Trophoblast cell (in vitro differentiated cells and primary cell): Measurements from ENCODE around the gene SCAMP5.

Experiments
- DNase-seq, 2 donors: peaks; one replicate each; pipeline ENCODE4 v3.0.0-alpha.2; 2016
- H2AFZ ChIP-seq: 2 replicates; pipeline ENCODE4 v1.6.1; 2013; ENCODE audit warnings: low read length, moderate library complexity, mild to moderate bottlenecking; ENCODE audit not compliant: insufficient read depth, poor library complexity
- H2AK5ac ChIP-seq: 2 replicates; pipeline ENCODE4 v1.6.1; 2013; ENCODE audit warnings: mild to moderate bottlenecking, low read length
- H2BK120ac ChIP-seq: 2 replicates; pipeline ENCODE4 v1.6.1; 2013; ENCODE audit warnings: low read length, mild to moderate bottlenecking, moderate library complexity; ENCODE audit not compliant: insufficient read depth, poor library complexity
- H2BK12ac ChIP-seq: 2 replicates; pipeline ENCODE4 v1.6.1; 2013; ENCODE audit warnings: mild to moderate bottlenecking, low read length, moderate library complexity
- H2BK5ac ChIP-seq: 2 replicates; pipeline ENCODE4 v1.6.1; 2013; ENCODE audit warnings: low read length, low read depth, moderate library complexity, mild to moderate bottlenecking; ENCODE audit not compliant: poor library complexity
- H3K14ac ChIP-seq: 2 replicates; pipeline ENCODE4 v1.6.1; 2013; ENCODE audit warnings: mild to moderate bottlenecking, low read length
- H3K18ac ChIP-seq: 2 replicates; pipeline ENCODE4 v1.6.1; 2013; ENCODE audit warnings: mild to moderate bottlenecking, low read length
- H3K23ac ChIP-seq: 2 replicates; pipeline ENCODE4 v1.6.1; 2013; ENCODE audit warnings: low read length
- H3K27ac ChIP-seq: 2 replicates; pipeline ENCODE4 v1.5.1; 2013; ENCODE audit warnings: low read depth, mild to moderate bottlenecking, inconsistent platforms, low read length, moderate library complexity
- H3K27me3 ChIP-seq: 2 replicates; pipeline ENCODE4 v1.6.1; 2013; ENCODE audit warnings: inconsistent platforms, mild to moderate bottlenecking, low read length, moderate library complexity; ENCODE audit not compliant: insufficient read depth
- H3K36me3 ChIP-seq, 2 experiments: 1 replicate in 1 of 2; 2 replicates in 1 of 2; pipeline ENCODE4 v1.6.1; 2013; ENCODE audit warnings: low read length in 2 of 2, mild to moderate bottlenecking in 2 of 2, moderate library complexity in 1 of 2; ENCODE audit not compliant: insufficient read depth in 2 of 2, control insufficient read depth in 1 of 2
- H3K4ac ChIP-seq: 2 replicates; pipeline ENCODE4 v1.6.1; 2013; ENCODE audit warnings: low read depth, mild to moderate bottlenecking, low read length, moderate library complexity
- H3K4me1 ChIP-seq, 2 experiments: 1 replicate in 1 of 2; 2 replicates in 1 of 2; pipeline ENCODE4 v1.6.1; 2013; ENCODE audit warnings: low read length in 2 of 2, mild to moderate bottlenecking in 2 of 2, moderate library complexity in 1 of 2; ENCODE audit not compliant: insufficient read depth in 2 of 2, control insufficient read depth in 1 of 2
- H3K4me2 ChIP-seq: 2 replicates; pipeline ENCODE4 v1.6.1; 2013; ENCODE audit warnings: inconsistent platforms, mild to moderate bottlenecking, low read length, moderate library complexity
- H3K4me3 ChIP-seq: 2 replicates; pipeline ENCODE4 v1.5.1; 2013; ENCODE audit warnings: mild to moderate bottlenecking, low read depth, low read length, inconsistent platforms
- H3K79me1 ChIP-seq: one replicate; pipeline ENCODE4 v1.6.1; 2013; ENCODE audit warnings: low read length
- H3K79me2 ChIP-seq: 2 replicates; pipeline ENCODE4 v1.6.1; 2013; ENCODE audit warnings: low read length, mild to moderate bottlenecking; ENCODE audit not compliant: control insufficient read depth, insufficient read depth, poor library complexity
- H3K9ac ChIP-seq: 2 replicates; pipeline ENCODE4 v1.6.1; 2013; ENCODE audit warnings: mild to moderate bottlenecking, low read length
- H3K9me3 ChIP-seq: 2 replicates; pipeline ENCODE4 v1.6.1; 2013; ENCODE audit warnings: low read depth, mild to moderate bottlenecking, control low read depth, inconsistent platforms, low read length; ENCODE audit not compliant: insufficient read depth
- H4K12ac ChIP-seq: 2 replicates; pipeline ENCODE4 v1.6.1; 2013; ENCODE audit warnings: low read depth, mild to moderate bottlenecking, low read length, moderate library complexity
- H4K8ac ChIP-seq: 2 replicates; pipeline ENCODE4 v1.6.1; 2013; ENCODE audit warnings: low read depth, mild to moderate bottlenecking, low read length, moderate library complexity
- H4K91ac ChIP-seq: one replicate; pipeline ENCODE4 v1.6.1; 2013; ENCODE audit warnings: low read depth, mild to moderate bottlenecking, low read length, moderate library complexity
- WGBS: extraction: QIAGEN DNeasy Blood & Tissue Kit; methylation state at CpG from one replicate; pipeline ENCODE4 v1.1.7; 2013; ENCODE audit warnings: missing lambda C conversion rate; ENCODE audit not compliant: insufficient read length, insufficient coverage; ENCODE audit errors: extremely low coverage; 5-methylcytosine and 5-hydroxymethylcytosine counted together

SCAMP5 gene

GRCh38 chr15:75053748-75054125 lies 58.4 kb downstream of the SCAMP5 start:
- Histone ChIP-seq H3K79me2 (no peaks in the 10 kb centered on the region), H2AFZ (no peak overlapping the region), H3K4me3 (no peak overlapping the region), H3K27ac (no peak overlapping the region), H3K4me2 (no peak overlapping the region), H3K9ac (no peak overlapping the region), H3K36me3 (peaks cover 0 to 3% of the 10 kb centered on the region in 2 experiments), H3K27me3 (no peaks in the 10 kb centered on the region), H2BK12ac (no peak overlapping the region), H3K14ac (no peak overlapping the region), H3K79me1 (no peaks in the 10 kb centered on the region), H3K4ac (no peak overlapping the region), H3K4me1 (peaks cover 9 to 10% of the 10 kb centered on the region in 2 experiments), H3K23ac (no peak overlapping the region), H2BK120ac (no peak overlapping the region), H4K8ac (no peak overlapping the region), H2AK5ac (no peak overlapping the region), H4K12ac (no peak overlapping the region), H4K91ac (no peak overlapping the region), H3K18ac (no peak overlapping the region), H2BK5ac (no peak overlapping the region), H3K9me3 (no peaks in the 10 kb centered on the region)
- WGBS: no CpG with 5 or more reads among the region's 7 CpGs
- DNase-seq: no peak

GRCh38 chr15:75054172-75054897 lies 59.0 kb downstream of the SCAMP5 start:
- Histone ChIP-seq H3K27me3 (no peaks in the 10 kb centered on the region), H3K27ac (no peak overlapping the region), H3K9ac (no peak overlapping the region), H2BK12ac (no peak overlapping the region), H3K14ac (no peak overlapping the region), H3K79me1 (no peaks in the 10 kb centered on the region), H3K36me3 (no peaks in the 10 kb centered on the region), H3K4me2 (no peak overlapping the region), H4K91ac (no peak overlapping the region), H3K79me2 (no peaks in the 10 kb centered on the region), H3K9me3 (no peaks in the 10 kb centered on the region), H2BK5ac (no peak overlapping the region), H3K4me1 (peaks cover 9 to 10% of the 10 kb centered on the region in 2 experiments), H3K4me3 (no peak overlapping the region), H2AK5ac (no peak overlapping the region), H2BK120ac (no peak overlapping the region), H2AFZ (no peak overlapping the region), H4K12ac (no peak overlapping the region), H3K18ac (no peak overlapping the region), H3K4ac (no peak overlapping the region), H4K8ac (no peak overlapping the region), H3K23ac (no peak overlapping the region)
- WGBS: no CpG with 5 or more reads among the region's 3 CpGs
- no peak for DNase-seq

GRCh38 chr15:75056036-75056435 lies 60.7 kb downstream of the SCAMP5 start:
- Histone ChIP-seq H3K14ac (no peak overlapping the region), H3K23ac (no peak overlapping the region), H2AFZ (no peak overlapping the region), H3K18ac (no peak overlapping the region), H3K27me3 (no peaks in the 10 kb centered on the region), H3K4me3 (no peak overlapping the region), H2BK12ac (no peak overlapping the region), H2BK5ac (no peak overlapping the region), H3K36me3 (no peaks in the 10 kb centered on the region), H4K8ac (no peak overlapping the region), H2BK120ac (no peak overlapping the region), H4K91ac (no peak overlapping the region), H3K27ac (no peak overlapping the region), H2AK5ac (no peak overlapping the region), H4K12ac (no peak overlapping the region), H3K9me3 (no peaks in the 10 kb centered on the region), H3K4me1 (peaks cover 9 to 11% of the 10 kb centered on the region in 2 experiments), H3K79me2 (no peaks in the 10 kb centered on the region), H3K79me1 (no peaks in the 10 kb centered on the region), H3K4ac (no peak overlapping the region), H3K4me2 (no peak overlapping the region), H3K9ac (no peak overlapping the region)
- DNase-seq: no peak
- no CpG with 5 or more reads among the region's 7 CpGs for WGBS

GRCh38 chr15:75058127-75058905 lies 63.0 kb downstream of the SCAMP5 start:
- WGBS: no CpG with 5 or more reads among the region's 4 CpGs
- Histone ChIP-seq H2BK12ac (no peak overlapping the region), H2AFZ (no peak overlapping the region), H2AK5ac (no peak overlapping the region), H3K23ac (no peak overlapping the region), H3K4ac (no peak overlapping the region), H3K9ac (no peak overlapping the region), H4K8ac (no peak overlapping the region), H4K91ac (no peak overlapping the region), H3K27me3 (no peaks in the 10 kb centered on the region), H3K36me3 (no peaks in the 10 kb centered on the region), H4K12ac (no peak overlapping the region), H3K14ac (no peak overlapping the region), H3K4me2 (no peak overlapping the region), H2BK5ac (no peak overlapping the region), H3K9me3 (no peaks in the 10 kb centered on the region), H3K4me1 (peaks cover 9 to 15% of the 10 kb centered on the region in 2 experiments), H3K79me1 (no peaks in the 10 kb centered on the region), H3K4me3 (no peak overlapping the region), H2BK120ac (no peak overlapping the region), H3K18ac (no peak overlapping the region), H3K79me2 (no peaks in the 10 kb centered on the region), H3K27ac (peak overlapping the region; percentile 2)
- peak; percentile 47 to 52 for DNase-seq
